PC-9 (cell line): ENCODE measurements around the gene HOXD10. TPM values are rescaled to one million over a fixed set of nuclear protein-coding genes. Genes with fewer than 3 reads are reported as not detected.

Source experiments
- BruUV-seq: library from RNA; stranded (reverse); fragments of 400-500 nt; replicated peaks from 2 replicates; lab custom pipeline; 2021; lab: Mats Ljungman, UMichigan
- CTCF ChIA-PET: fragments of 300-600 bp; sonication (Branson Sonifier 250); formaldehyde crosslinking; loops from one replicate; lab custom pipeline; 2022; ENCODE audit warnings: antibody characterized with exemption; lab: Charles Lee
- POLR2A ChIA-PET: fragments of 300-600 bp; sonication (Branson Sonifier 250); formaldehyde crosslinking; loops from one replicate; lab custom pipeline; 2022; ENCODE audit warnings: antibody characterized with exemption; ENCODE audit not compliant: unreplicated experiment; lab: Charles Lee
- DNase-seq, 2 experiments: peaks; one replicate each; pipeline versions ENCODE4 v3.0.0 to v3.0.0-alpha.2; 2015 to 2022; ENCODE audit warnings: mixed read lengths in 1 of 2
- H2AFZ ChIP-seq: fragments of 200-600 bp; sonication (generic); 2 replicates; pipeline ENCODE4 v1.8.1; 2017; ENCODE audit warnings: antibody characterized with exemption
- H3F3A ChIP-seq: fragments of 200-600 bp; sonication (generic); 2 replicates; pipeline ENCODE4 v1.8.1; 2017; ENCODE audit warnings: antibody characterized with exemption, mild to moderate bottlenecking, low read depth; ENCODE audit not compliant: insufficient read depth
- H3K27ac ChIP-seq: fragments of 200-600 bp; sonication (generic); 2 replicates; pipeline ENCODE4 v1.6.1; 2016; ENCODE audit warnings: mixed run types
- H3K27me3 ChIP-seq: fragments of 200-600 bp; sonication (generic); 2 replicates; pipeline ENCODE4 v1.6.1; 2016; ENCODE audit warnings: low read depth, mixed run types; ENCODE audit not compliant: insufficient read depth
- H3K36me3 ChIP-seq: fragments of 200-600 bp; sonication (generic); 2 replicates; pipeline ENCODE4 v1.6.1; 2016; ENCODE audit warnings: low read depth, mixed run types
- H3K4me1 ChIP-seq: fragments of 200-600 bp; sonication (generic); replicated peaks from 2 replicates; pipeline ENCODE4 v1.6.1; 2016; ENCODE audit warnings: mixed run types; ENCODE audit not compliant: insufficient read depth
- H3K4me2 ChIP-seq: fragments of 200-600 bp; sonication (generic); 2 replicates; pipeline ENCODE4 v1.6.1; 2017; ENCODE audit warnings: mixed run types
- H3K4me3 ChIP-seq: fragments of 200-600 bp; sonication (generic); 2 replicates; pipeline ENCODE4 v1.6.1; 2016; ENCODE audit warnings: mixed run types
- H3K79me2 ChIP-seq: fragments of 200-600 bp; sonication (generic); 2 replicates; pipeline ENCODE4 v1.6.1; 2017; ENCODE audit warnings: low read depth, mixed run types
- H3K9me2 ChIP-seq: fragments of 200-600 bp; sonication (generic); 2 replicates; pipeline ENCODE4 v1.8.1; 2017; ENCODE audit warnings: mild to moderate bottlenecking; ENCODE audit not compliant: insufficient read depth
- H3K9me3 ChIP-seq: fragments of 200-600 bp; sonication (generic); 2 replicates; pipeline ENCODE4 v1.8.1; 2016; ENCODE audit warnings: low read depth; ENCODE audit not compliant: insufficient read depth
- H4K20me1 ChIP-seq: fragments of 200-600 bp; sonication (generic); 2 replicates; pipeline ENCODE4 v1.8.1; 2017; ENCODE audit not compliant: insufficient read depth
- EZH2 ChIP-seq: fragments of 200-600 bp; sonication (generic); IDR thresholded peaks from 2 replicates; pipeline ENCODE4 v1.8.0; 2017; ENCODE audit warnings: antibody characterized with exemption, low read depth
- intact Hi-C: fragments of 100-400 bp; cut with micrococcal nuclease; formaldehyde crosslinking; loops from one replicate; pipeline ENCODE4 v1.10.0; 2022; ENCODE audit not compliant: unreplicated experiment
- total RNA-seq: library from RNA; stranded (reverse); gene quantifications from 2 replicates; pipeline ENCODE4 v1.2.3, GENCODE V29; 2021
- TF ChIP-seq, protein P1 (sequence below): fragments of 200-600 bp; sonication (generic); conservative IDR thresholded peaks from 2 replicates; pipeline ENCODE4 v1.6.1; 2017; ENCODE audit warnings: mixed run types, antibody characterized with exemption, mild to moderate bottlenecking, moderate library complexity

Gene HOXD10
- total RNA-seq, 1 experiment from 2014 or later: not detected

DNA sequence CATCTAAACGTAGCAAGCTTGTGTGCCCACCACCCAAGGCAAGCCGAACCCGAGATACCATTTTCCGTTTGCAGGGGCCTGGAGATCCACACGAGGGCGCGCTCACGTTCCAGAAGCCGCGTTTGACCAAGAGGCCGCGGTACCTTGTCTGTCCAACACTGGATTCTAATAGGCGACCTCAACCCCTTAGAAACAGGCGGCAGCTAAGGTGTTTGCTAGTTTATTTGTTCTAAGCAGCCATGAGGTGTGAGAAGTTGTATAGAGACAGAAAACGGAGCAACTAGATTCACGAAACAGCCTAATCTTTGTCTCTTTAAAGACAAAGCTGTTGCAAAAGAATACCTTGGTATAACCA, 5.3 kb upstream of the HOXD10 start:
- no peaks in the 10 kb centered on the region for H3K9me2 ChIP-seq
- no peak overlapping the region for H3K4me3 ChIP-seq
- no peaks in the 10 kb centered on the region for H3F3A ChIP-seq
- no peaks in the 10 kb centered on the region for H4K20me1 ChIP-seq
- intact Hi-C loops: loop anchor here (5.0 kb wide), 1 partner anchor 1036 kb away; no protein-coding TSS in a partner anchor
- H3K27me3 ChIP-seq: peaks cover 54% of the 10 kb centered on the region
- TF ChIP-seq, protein P1, sequence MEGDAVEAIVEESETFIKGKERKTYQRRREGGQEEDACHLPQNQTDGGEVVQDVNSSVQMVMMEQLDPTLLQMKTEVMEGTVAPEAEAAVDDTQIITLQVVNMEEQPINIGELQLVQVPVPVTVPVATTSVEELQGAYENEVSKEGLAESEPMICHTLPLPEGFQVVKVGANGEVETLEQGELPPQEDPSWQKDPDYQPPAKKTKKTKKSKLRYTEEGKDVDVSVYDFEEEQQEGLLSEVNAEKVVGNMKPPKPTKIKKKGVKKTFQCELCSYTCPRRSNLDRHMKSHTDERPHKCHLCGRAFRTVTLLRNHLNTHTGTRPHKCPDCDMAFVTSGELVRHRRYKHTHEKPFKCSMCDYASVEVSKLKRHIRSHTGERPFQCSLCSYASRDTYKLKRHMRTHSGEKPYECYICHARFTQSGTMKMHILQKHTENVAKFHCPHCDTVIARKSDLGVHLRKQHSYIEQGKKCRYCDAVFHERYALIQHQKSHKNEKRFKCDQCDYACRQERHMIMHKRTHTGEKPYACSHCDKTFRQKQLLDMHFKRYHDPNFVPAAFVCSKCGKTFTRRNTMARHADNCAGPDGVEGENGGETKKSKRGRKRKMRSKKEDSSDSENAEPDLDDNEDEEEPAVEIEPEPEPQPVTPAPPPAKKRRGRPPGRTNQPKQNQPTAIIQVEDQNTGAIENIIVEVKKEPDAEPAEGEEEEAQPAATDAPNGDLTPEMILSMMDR: peak; percentile 80
- TF ChIP-seq EZH2: no peak
- peak in 1 of 2 experiments; percentile 46 for DNase-seq
- ChIA-PET POLR2A (no interaction called here), CTCF (interaction anchor here (1.5 kb wide), 1 partner anchor 543 kb away, joined by 6 read pairs; no protein-coding TSS in a partner anchor)
- H3K4me2 ChIP-seq: peak overlapping the region; percentile 34; the same call in 1 of the 2 replicates
- no peaks in the 10 kb centered on the region for H3K9me3 ChIP-seq
- BruUV-seq: no TSS peak
- H3K79me2 ChIP-seq: no peaks in the 10 kb centered on the region
- no peak overlapping the region; the same call in 1 of the 2 replicates for H2AFZ ChIP-seq
- H3K36me3 ChIP-seq: no peaks in the 10 kb centered on the region
- H3K4me1 ChIP-seq: no peaks in the 10 kb centered on the region
- no peak overlapping the region for H3K27ac ChIP-seq

GRCh38 chr2:176111846-176112374, 4.7 kb upstream of the HOXD10 start:
- no peak overlapping the region for H3K4me3 ChIP-seq
- DNase-seq: no peak
- TF ChIP-seq, protein P1: no peak
- TF ChIP-seq EZH2: no peak
- H3F3A ChIP-seq: no peaks in the 10 kb centered on the region
- no peaks in the 10 kb centered on the region for H4K20me1 ChIP-seq
- intact Hi-C loops: loop anchor here (5.0 kb wide), 1 partner anchor 1035 kb away; no protein-coding TSS in a partner anchor
- BruUV-seq: no TSS peak
- no peak overlapping the region for H3K27ac ChIP-seq
- ChIA-PET CTCF (no interaction called here), POLR2A (no interaction called here)
- H3K4me1 ChIP-seq: no peaks in the 10 kb centered on the region
- H2AFZ ChIP-seq: no peak overlapping the region
- H3K36me3 ChIP-seq: no peaks in the 10 kb centered on the region
- no peaks in the 10 kb centered on the region for H3K9me3 ChIP-seq
- H3K79me2 ChIP-seq: no peaks in the 10 kb centered on the region
- H3K4me2 ChIP-seq: no peak overlapping the region
- H3K9me2 ChIP-seq: no peaks in the 10 kb centered on the region
- H3K27me3 ChIP-seq: peaks cover 60% of the 10 kb centered on the region

DNA sequence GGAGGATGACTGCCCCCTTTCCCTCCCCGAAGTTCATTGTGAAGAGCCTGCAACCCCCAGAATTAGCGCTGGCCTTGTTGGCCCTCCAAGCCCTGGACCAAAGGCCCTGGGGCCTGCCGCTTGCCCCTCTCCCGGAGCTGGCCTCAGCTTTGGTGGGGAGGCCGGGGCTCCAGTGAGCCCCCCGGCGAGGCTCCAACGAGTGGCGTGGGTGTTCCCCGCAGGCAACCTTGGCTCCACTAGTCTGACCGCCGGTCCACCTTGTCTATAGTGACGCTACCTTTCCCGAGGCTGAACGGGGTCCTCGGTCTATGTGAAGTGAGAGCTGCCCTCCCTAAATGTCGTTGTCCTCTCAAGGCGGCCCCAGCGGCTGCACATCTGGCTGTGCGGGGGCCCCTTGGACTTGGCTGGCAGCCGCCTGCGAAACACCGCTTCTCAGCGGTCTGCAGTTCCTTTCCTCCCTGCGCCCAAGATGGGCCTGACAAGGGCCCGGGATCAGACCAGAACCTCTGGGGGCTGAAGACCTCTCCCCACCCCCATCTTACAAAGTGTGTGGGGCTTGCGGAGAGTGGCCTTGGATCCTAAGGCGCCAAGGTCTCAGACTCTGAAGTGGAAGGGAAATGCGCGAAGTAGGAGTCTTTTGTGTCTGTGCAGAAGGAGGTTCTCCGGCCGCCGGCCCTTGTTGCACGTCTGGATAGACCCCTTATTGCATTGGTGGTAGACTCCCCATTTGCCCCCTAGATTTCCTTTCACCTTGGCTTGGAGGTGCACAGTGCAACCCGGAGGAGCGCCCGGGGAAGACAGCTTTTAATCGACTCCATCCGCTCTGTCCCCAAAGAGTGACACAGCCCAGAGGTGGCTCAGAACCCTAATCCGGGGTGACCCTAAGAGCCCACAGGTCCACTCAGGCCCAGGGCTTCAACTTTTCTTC, 3.9 kb upstream of the HOXD10 start:
- POLR2A ChIA-PET: no interaction called here
- CTCF ChIA-PET: interaction anchor here (0.5 to 0.6 kb wide), 4 partner anchors 328 to 1566 kb away, joined by 3 to 4 read pairs (median 3); no protein-coding TSS in a partner anchor
- intact Hi-C loops: loop anchor here (5.0 kb wide), 1 partner anchor 1035 kb away; no protein-coding TSS in a partner anchor
- no peaks in the 10 kb centered on the region for H3K36me3 ChIP-seq
- H4K20me1 ChIP-seq: no peaks in the 10 kb centered on the region
- H3K4me1 ChIP-seq: no peaks in the 10 kb centered on the region
- no peaks in the 10 kb centered on the region for H3K79me2 ChIP-seq
- H3F3A ChIP-seq: no peaks in the 10 kb centered on the region
- no peak overlapping the region for H3K4me3 ChIP-seq
- H3K27me3 ChIP-seq: peaks cover 68% of the 10 kb centered on the region
- TF ChIP-seq, protein P1: no peak
- no peak for TF ChIP-seq EZH2
- H3K9me3 ChIP-seq: no peaks in the 10 kb centered on the region
- H2AFZ ChIP-seq: no peak overlapping the region
- no peak for DNase-seq
- H3K27ac ChIP-seq: no peak overlapping the region
- H3K4me2 ChIP-seq: no peak overlapping the region
- no TSS peak for BruUV-seq
- H3K9me2 ChIP-seq: no peaks in the 10 kb centered on the region
